GM23338 (cell line): ENCODE results near the gene DESI1.

Experiments
- CTCF ChIP-seq, 2 experiments: fragments of 200-600 bp in 1 of 2; sonication (generic) in 1 of 2; conservative IDR thresholded peaks; 2 replicates each; pipeline versions ENCODE4 v1.5.1 to v1.6.1; 2016 to 2017; ENCODE audit warnings: antibody characterized with exemption in 2 of 2, low read depth in 2 of 2, mild to moderate bottlenecking in 2 of 2, moderate library complexity in 1 of 2
- EZH2phosphoT487 ChIP-seq: fragments of 200-600 bp; sonication (generic); IDR thresholded peaks from one replicate; pipeline ENCODE4 v1.8.1; 2018; ENCODE audit warnings: antibody characterized with exemption; ENCODE audit not compliant: unreplicated experiment
- POLR2AphosphoS5 ChIP-seq: IDR thresholded peaks from 2 replicates; pipeline ENCODE4 v1.6.1; 2016; ENCODE audit warnings: antibody characterized with exemption, low read depth

GRCh38 chr22:41658869-41659268 is 38.0 kb upstream of the DESI1 start:
- no peak for TF ChIP-seq POLR2AphosphoS5
- TF ChIP-seq CTCF (conservative IDR thresholded peaks at IDR 0.05; ENCODE audit: low read depth in 2 of 2): no peak
- TF ChIP-seq EZH2phosphoT487: no peak
